Measurements from ENCODE around the gene STPG1.
A peak's percentile ranks its signal among the peaks of the same experiment; 100 is the strongest.

STPG1 gene

DNA sequence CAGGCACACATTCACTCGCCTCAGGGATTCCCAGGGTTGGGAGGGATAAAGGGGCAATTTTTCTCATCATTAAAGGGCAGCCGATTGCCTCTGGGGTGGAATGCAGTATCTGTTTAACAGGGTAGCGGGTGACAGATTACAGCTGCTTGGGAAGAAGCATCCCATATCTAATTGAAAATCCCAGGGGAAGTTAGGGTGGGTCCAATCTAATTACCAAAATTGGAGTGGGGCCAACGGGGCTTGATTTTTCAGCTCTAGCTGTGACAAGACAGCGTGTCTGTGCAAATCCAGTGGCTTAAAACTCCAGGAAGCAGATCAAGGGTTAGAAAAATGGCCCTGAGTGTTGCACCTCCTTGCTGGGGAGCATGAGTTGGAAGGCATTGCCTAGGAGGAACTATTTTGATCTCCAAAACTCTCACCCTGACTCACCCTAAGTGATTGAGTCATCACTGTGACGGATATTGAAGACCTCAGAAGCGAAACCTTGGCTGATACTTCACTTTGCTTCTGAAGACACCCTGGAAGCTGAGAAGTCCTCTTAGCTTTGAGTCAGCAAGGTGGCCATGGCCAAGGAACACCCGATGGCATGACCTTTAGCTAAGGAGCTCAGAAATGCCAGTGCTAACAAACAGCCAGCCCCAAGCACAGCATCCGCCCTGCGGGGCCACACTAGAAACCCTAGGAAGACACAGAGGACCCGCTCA is 48.5 kb downstream of the STPG1 start:
- DNase-seq: peak; percentile 44

- no peak for DNase-seq
Measured at GRCh38 chr1:24364605-24364974, 49.0 kb downstream of the STPG1 start.

DNA sequence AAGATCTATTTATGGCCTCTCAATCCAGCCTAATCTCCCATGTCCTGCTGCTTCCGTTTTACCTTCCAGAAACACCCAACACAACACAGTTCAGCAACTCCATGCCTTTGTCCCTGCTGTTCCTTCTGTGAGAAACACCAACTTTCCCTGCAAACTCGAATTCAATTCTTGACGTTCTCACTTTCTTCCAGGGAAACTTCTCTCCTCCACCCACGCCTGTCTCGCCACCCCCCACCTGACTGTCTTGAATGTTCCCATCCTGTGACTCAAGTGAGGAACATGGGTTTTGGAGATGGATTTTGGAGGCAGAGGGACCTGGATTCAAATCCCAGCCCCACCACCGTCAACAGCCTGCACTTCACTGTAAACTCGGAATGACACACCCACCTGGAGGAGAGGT is 49.6 kb downstream of the STPG1 start:
- DNase-seq: no peak

DNA sequence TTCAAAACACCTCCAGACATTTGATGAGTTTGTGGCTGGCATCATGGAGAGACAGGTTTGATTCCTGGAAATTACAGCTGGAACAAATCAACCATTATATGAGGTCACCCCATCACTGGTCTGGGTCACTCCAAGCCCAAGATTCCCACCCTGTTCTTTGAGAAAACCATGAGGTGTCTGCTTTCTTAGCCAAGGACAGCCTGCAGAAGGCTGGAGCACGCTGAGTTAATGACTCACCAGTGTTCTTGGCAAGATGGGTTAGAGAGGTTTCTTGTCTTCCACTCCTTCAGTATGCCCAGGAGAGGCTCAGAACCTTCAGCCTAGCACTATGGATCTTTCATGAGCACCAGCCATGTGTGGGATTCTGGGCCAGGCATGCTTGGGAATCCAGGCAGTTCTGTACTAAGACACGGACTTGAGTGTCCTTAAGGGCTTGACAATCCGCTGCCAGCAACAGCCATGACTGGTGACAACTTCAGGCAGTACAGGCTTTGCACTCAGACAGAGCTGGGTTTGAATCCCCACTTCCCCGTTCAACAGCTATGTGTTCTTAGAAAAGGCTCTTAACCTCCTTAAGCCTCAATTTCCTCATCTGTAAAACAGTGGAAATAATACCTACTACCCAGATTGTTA is 50.5 kb downstream of the STPG1 start:
- no peak for DNase-seq

DNA sequence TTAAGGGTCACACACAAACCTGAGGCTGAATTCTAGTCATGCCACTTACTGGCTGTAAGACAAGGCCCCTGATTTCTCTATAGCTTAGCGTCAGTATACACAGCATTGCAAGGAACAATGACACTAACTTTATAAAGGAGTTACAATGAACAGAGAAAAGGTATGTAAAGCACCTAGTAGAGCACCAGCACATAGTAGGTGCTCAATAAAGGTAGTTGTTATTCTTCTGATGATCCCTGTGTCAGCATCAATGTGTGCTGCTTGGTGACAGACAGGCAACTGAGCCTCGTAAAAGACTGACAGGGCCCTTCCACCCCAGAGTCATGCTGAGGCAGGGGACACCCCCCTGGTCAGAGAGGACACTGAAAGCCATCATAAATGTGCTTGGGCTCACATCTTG is 51.2 kb downstream of the STPG1 start:
- no peak for DNase-seq

DNA sequence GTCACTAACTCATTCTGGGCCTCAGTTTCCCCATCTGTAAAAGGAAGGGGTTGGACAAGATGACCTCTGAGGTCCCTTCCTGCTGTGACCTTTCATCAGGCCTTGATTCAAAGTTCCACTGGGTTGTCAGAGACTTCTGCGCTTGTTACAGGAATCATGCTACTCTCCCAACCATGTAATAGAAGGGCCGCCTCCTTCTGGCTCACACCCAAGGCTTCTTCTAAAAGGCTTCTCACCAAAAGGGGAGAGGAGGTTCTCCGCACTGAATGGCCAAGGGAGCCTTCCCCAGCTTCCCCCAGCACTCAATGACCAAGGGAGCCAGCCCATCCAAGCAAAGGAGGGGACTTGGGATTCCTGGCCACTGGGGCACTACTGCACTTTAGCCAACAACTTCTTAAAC is 51.8 kb downstream of the STPG1 start:
- DNase-seq: no peak

DNA sequence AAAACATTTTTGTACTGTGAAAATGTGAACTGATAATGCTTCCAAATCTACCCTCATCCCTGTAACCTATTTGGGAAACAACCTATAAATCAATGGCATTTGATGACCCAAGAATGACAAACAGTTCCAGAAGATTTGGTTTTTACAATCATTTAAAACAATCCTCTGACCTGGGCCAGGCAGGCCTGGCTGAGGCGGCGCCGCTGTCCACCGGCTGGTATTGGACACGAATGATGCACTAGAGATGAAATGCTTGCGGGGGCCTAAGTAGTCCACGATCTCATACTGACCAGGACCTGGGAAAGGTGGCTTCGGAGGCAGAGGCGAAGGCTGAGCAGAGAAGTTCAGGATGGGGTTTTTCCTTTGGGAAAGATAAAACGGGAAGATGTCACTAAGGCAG is 52.9 kb downstream of the STPG1 start:
- DNase-seq: no peak

DNA sequence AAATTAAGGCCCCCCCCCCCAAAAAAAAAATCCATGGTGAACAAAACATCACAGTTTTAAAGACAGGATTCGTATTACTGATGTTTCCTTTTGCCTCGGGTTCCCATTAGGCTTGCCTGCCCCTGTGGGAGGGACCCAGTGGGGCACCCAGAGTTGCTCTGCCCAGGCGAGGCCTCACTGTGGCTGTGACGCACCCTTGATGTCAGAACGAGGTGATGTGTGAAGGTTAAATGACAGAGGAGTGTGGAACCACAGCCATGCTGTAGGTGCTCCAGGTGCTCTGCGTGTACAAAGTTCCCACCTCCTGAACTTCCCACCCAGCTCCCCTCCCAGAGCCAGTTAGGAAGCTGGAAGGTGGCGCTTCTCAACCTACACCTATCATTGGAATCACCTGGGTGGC is 56.5 kb downstream of the STPG1 start:
- DNase-seq: no peak

GRCh38 chr1:24355466-24355865 is 58.1 kb downstream of the STPG1 start:
- no peak for DNase-seq

DNA sequence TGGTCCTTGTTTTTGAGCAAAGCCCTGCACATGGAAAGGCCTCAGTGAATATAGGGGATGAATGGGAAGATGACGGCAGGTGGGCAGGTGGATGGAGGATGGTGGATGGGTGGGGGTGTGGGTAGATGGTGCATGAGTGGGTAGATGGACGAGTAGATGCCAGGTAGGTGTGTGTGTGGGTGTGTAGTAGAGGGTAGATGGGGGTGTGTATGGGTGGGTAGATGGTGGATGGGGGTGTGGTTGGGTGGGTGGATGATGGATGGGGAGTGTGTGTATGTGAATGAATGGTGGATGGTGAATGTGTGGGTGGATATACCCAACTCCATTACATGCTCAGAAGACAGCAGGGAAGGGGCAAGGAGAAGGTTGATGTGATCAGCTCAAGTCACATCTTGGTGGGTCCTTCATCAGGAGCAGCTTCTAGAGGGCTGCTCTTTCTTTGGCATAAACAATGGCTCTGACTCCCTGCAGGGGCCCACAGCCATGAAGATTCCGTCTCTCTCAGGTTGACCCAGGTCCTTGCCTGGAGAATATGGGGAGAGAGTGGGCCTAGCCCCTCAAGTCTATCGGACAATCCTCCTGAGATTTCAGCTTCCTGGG is 60.2 kb downstream of the STPG1 start:
- no peak for DNase-seq

DNA sequence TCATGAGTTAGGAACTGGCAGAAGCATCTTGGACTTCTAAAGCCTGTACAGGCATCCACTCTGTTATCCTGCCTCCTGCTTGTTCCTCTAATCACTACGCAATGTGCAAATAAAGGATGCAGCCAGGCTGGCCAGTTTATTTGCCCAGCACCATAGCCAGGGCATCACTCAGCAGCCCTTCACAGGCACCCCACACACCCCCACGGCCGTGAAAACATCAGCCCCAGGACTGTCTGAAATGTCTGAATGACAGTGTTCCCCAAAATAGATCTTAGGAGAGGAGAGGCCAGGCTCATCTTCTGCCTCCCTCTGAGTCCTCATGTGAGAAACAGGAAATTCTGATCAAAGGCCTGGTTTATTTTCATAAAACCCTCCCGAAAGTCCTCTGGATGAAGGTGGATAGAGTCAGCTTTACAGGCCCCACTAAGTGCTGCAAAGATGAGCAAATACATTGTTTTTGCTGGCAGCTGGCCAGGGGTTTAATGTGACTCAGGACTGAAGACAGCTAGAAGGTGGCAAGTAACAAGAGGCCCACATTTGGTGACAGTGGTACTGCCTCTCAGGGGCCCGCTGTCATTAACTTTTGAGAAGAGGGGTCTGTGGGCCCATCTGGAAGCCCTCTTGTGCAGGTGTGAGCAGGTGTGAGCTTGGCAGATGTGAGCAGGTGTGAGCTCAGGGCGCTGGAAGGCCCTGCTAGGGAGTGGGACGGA is 61.5 kb downstream of the STPG1 start:
- DNase-seq: peak; percentile 69

DNA sequence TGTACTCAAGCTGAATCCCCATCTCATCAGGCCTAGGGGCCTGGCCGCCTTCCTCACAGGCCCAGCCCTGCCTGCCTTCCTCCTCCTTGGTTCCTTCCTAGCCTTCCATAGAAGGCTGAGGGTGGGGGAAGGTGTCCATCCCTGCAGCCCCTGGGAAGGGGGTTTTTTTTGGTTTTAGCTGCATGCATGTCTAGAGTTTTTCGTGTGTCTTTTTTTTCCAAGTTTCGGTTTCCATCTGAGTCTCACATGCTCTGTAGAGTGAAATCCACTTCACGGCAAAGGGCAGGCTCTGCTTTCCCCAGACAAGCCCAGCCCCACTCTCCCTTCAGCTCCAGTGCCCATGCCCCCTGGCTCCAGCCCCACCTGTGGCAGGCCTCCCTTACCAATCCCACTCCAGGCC is 62.3 kb downstream of the STPG1 start:
- DNase-seq: no peak

DNA sequence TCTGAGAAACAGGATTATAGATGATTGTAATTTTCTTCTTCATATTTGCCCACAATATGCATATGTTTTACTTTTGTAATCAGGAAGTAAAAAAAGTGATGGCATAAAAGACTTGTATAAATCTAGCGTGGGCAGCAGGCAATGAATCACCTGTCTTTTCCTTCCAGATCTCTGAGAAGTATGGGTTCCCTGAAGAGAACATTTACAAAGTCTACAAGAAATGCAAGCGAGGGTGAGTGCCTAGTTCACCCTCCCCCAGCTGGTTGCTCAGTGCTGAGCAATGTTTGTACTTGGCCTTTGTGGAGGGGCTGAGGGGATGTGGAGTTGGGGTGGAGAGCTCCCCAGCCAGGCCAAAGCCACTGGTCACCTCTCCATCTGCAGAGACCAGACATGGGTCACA is 63.7 kb downstream of the STPG1 start:
- peak; percentile 36 for DNase-seq

DNA sequence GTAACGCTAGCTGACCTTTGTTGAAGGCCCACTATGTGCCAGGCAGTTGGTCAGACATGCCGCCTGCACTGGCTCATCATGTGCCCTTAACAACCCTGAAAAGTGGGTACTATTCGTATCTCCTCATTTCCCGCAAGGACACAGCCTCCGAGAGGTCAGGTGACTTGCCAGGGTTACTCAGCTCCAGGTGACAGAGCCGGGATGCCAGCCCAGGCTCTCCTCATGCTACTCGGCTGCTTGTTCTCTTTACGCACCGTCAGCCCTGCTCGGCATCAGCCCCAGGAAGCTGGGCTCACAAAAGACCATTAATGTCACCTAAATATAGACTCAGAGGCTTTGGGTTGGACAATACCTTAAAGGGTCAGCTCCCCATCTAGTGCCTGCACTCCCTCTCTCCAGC is 65.4 kb downstream of the STPG1 start:
- no peak for DNase-seq

DNA sequence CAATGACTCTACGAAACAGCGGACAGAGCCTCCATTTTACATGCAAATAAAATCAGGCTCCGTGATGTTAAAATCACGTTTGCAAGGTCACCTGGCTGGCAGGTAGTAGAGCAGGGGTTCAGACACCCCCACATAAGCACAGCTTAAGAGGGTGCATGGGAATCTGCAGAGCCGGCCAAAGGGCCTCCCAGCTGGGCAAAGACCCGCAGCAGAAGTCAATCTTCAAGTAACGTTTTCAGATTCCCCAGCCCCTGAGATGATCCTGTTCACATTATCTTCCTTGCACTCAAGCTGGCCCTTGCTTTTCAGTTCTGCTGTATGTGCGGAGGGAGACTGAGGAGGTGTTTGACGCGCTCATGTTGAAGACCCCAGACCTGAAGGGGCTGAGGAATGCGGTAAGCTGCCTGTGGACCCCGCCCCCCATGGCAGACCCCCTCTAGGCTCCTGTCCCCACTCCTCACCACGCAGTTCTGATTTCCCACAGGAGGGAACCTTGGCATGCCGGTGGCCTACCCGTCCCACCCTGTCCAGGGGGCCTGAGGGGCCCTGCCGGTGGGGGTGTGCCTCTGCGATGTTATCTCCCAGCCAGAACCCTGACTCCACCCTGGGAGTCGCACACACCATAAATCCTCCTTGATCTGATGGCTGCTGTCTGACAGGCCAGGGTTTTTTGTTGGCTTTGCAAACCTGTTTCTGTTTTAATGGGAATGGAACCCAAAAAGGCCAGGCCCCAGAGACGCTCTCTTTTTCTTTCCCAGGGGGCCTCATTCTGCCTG is 66.2 kb downstream of the STPG1 start:
- no peak for DNase-seq

DNA sequence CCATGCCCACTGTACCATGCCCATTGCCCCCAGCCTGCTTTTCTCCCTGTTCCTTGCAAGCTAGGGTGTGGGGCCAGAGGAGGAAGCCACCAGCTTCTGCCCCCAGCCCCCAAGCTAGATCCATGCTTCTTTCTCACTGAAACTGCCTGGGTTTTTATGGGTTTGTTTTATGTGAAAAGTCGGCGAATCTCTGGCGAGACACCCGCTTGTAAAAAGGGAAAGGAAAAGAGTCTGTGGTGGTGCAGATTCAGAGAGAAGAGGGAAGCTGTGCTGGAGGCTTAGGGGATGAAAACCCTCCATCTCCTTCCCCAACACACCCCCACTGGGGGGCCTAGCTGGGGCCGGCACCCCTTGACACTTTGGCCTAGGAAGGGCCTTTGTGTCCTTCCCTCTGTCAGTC is 68.2 kb downstream of the STPG1 start:
- no peak for DNase-seq

GRCh38 chr1:24344090-24344742 is 69.4 kb downstream of the STPG1 start:
- DNase-seq: no peak

- no peak for DNase-seq
Measured at GRCh38 chr1:24343412-24344089, 70.0 kb downstream of the STPG1 start.

DNA sequence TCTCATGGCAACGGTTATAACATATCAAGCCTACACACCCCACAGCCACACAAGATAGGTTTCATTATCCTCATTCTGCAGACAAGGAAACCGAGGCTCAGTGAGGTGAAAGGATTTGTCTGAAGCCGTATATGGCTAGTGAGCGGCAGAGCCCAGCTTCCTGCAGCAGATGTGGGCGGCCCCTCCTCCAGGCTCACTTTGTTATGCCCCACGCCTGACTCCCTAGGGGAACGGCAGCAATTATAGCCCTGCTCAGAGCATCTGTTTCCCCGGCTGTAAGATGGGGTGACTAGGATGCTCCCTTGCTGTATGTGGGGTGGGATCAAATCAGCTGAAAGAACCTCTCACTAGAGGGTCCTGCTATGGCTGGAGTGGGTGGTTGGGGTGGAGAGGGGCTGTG is 72.3 kb downstream of the STPG1 start:
- no peak for DNase-seq

GRCh38 chr1:24340770-24341169 is 72.8 kb downstream of the STPG1 start:
- no peak for DNase-seq

GRCh38 chr1:24339996-24340395 is 73.6 kb downstream of the STPG1 start:
- DNase-seq: no peak

DNA sequence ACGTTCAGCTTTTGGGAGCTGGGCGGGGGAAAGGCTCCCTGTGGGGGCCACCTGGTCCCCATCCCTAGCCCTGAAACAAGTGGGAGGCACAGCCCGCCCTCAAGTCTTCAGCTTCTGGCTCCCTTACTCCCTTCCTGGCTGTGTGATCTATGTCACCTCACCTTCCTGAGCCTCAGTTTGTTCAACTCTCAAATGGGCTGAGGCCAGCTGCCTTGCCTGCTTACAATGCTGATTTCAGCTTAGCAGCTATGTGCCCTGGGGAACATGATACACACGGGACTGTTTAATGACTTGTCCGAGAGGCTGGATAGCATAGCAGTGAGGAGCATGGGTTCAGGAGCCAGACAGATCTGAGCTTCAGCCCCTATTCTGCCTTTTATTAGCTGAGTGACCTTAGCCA is 75.1 kb downstream of the STPG1 start:
- no peak for DNase-seq
